ENCODE results near the gene HAT1.
"Not testable (repeated sequence)": the region's sequence is repeated elsewhere in the genome, so short reads cannot be mapped to it uniquely, and the experiment has no call there.

HAT1 gene

GRCh38 chr2:171883275-171883893 is 38.9 kb upstream of the HAT1 start:
- no peak for TF ChIP-seq ZFX (IDR thresholded peaks at IDR 0.05)
- no peak; the same call in 1 of the 2 replicates for TF ChIP-seq CTCF (conservative IDR thresholded peaks at IDR 0.05)
- no peak overlapping the region for H3K27ac ChIP-seq

GRCh38 chr2:171889333-171889732 is 32.9 kb upstream of the HAT1 start:
- H3K27ac ChIP-seq: no peak overlapping the region

GRCh38 chr2:171889808-171890207 is 32.5 kb upstream of the HAT1 start:
- TF ChIP-seq CTCF (conservative IDR thresholded peaks at IDR 0.05) (no peak), ZFX (IDR thresholded peaks at IDR 0.05) (no peak)
- no peak overlapping the region for H3K27ac ChIP-seq

More at GRCh38 chr2:171889333-171889732, 32.9 kb upstream of the HAT1 start:
- no peak for TF ChIP-seq ZFX (IDR thresholded peaks at IDR 0.05)
- no peak for TF ChIP-seq CTCF (conservative IDR thresholded peaks at IDR 0.05)

- H3K27ac ChIP-seq: peak overlapping the region; percentile 77
Observed at GRCh38 chr2:171893196-171893823, 29.0 kb upstream of the HAT1 start.

GRCh38 chr2:171893824-171894611 is 28.2 kb upstream of the HAT1 start, which contains the start of gene SLC25A12:
SLC25A12 (minus strand) TSS chr2:171894244; CDS start chr2:171894214, 30 bp downstream.
- TF ChIP-seq ZFX (IDR thresholded peaks at IDR 0.05): peak; percentile 54
- no peak for TF ChIP-seq CTCF (conservative IDR thresholded peaks at IDR 0.05)
- H3K27ac ChIP-seq: peak within 1 kb of the TSS; percentile 77

More at GRCh38 chr2:171893196-171893823, 29.0 kb upstream of the HAT1 start:
- TF ChIP-seq ZFX (IDR thresholded peaks at IDR 0.05) (no peak), CTCF (conservative IDR thresholded peaks at IDR 0.05) (no peak)

- TF ChIP-seq ZFX (IDR thresholded peaks at IDR 0.05) (0 out of 2 replicates have a peak, but pooled peaks have one; percentile 7), CTCF (conservative IDR thresholded peaks at IDR 0.05) (no peak)
- peak overlapping the region; percentile 77 for H3K27ac ChIP-seq
Observed at GRCh38 chr2:171894612-171894947, 27.7 kb upstream of the HAT1 start.

- TF ChIP-seq ZFX (IDR thresholded peaks at IDR 0.05): no peak
- no peak for TF ChIP-seq CTCF (conservative IDR thresholded peaks at IDR 0.05)
- H3K27ac ChIP-seq: no peak overlapping the region
Observed at GRCh38 chr2:171895786-171896185, 26.5 kb upstream of the HAT1 start.

- not testable (repeated sequence) for H3K27ac ChIP-seq
Observed at GRCh38 chr2:171899623-171900282, 22.5 kb upstream of the HAT1 start.
